Tibial artery (tissue), 4 donors: Measurements from ENCODE around the gene ANKRD66.

Source experiments
- DNase-seq, 2 donors: peaks; one replicate each; pipeline ENCODE4 v3.0.0-alpha.2; 2019
- H3K27ac ChIP-seq, 2 donors: fragments of 200-600 bp; sonication (generic) in 1 of 2; 1 replicate in 1 of 2; 2 replicates in 1 of 2; pipeline ENCODE4 v1.5.1; 2018 to 2019; ENCODE audit warnings: mild to moderate bottlenecking in 1 of 2
- H3K27me3 ChIP-seq, 2 donors: fragments of 200-600 bp; sonication (generic) in 1 of 2; one replicate each; pipeline versions ENCODE4 v1.5.1 to v1.6.0; 2016 to 2019
- H3K36me3 ChIP-seq, 3 donors: fragments of 200-600 bp; sonication (generic) in 2 of 3; one replicate each; pipeline ENCODE4 v1.5.1; 2016 to 2019; ENCODE audit warnings: mild to moderate bottlenecking in 2 of 3
- H3K4me1 ChIP-seq, 4 donors: fragments of 200-600 bp; sonication (generic) in 2 of 4; 1 replicate in 3 of 4; 2 replicates in 1 of 4; pipeline ENCODE4 v1.5.1; 2016 to 2019
- H3K4me3 ChIP-seq, 2 donors: fragments of 200-600 bp; sonication (generic) in 1 of 2; 1 replicate in 1 of 2; 2 replicates in 1 of 2; pipeline ENCODE4 v1.5.1; 2018 to 2019; ENCODE audit warnings: mild to moderate bottlenecking in 2 of 2
- H3K9me3 ChIP-seq, 3 donors: fragments of 200-600 bp; sonication (generic) in 1 of 3; one replicate each; pipeline ENCODE4 v1.5.1; 2016 to 2019
- CTCF ChIP-seq, 2 experiments: fragments of 200-600 bp in 1 of 2; fragments of 450-650 bp in 1 of 2; IDR thresholded peaks; one replicate each; pipeline ENCODE4 v1.5.1; 2017 to 2019; ENCODE audit warnings: antibody characterized with exemption in 2 of 2, mild to moderate bottlenecking in 1 of 2, moderate library complexity in 1 of 2
- intact Hi-C: fragments of 100-400 bp; cut with DNase I; formaldehyde crosslinking; loops from one replicate; pipeline ENCODE4 v1.15.0; 2023; ENCODE audit warnings: low total_unique reads

ANKRD66 gene

GRCh38 chr6:46719099-46719498, 27.6 kb upstream of the ANKRD66 start:
- H3K4me3 ChIP-seq = no peak overlapping the region
- H3K27me3 ChIP-seq = peaks cover 0 to 12% of the 10 kb centered on the region in 2 donors
- H3K36me3 ChIP-seq = no peaks in the 10 kb centered on the region
- no peak overlapping the region for H3K27ac ChIP-seq
- intact Hi-C loops = no loop called here
- H3K9me3 ChIP-seq = no peaks in the 10 kb centered on the region
- H3K4me1 ChIP-seq = no peaks in the 10 kb centered on the region
- TF ChIP-seq CTCF (IDR thresholded peaks at IDR 0.05) = no peak
- no peak for DNase-seq

GRCh38 chr6:46720401-46720800, 26.3 kb upstream of the ANKRD66 start:
- TF ChIP-seq CTCF (IDR thresholded peaks at IDR 0.05) = no peak

GRCh38 chr6:46729787-46730326, 16.9 kb upstream of the ANKRD66 start:
- DNase-seq = no peak
- Histone ChIP-seq H3K4me3 (no peak overlapping the region), H3K4me1 (peaks cover 0 to 6% (median 4%) of the 10 kb centered on the region in 4 donors), H3K27ac (no peak overlapping the region), H3K9me3 (no peaks in the 10 kb centered on the region), H3K36me3 (no peaks in the 10 kb centered on the region), H3K27me3 (peaks cover 0 to 6% of the 10 kb centered on the region in 2 donors)
- no peak for TF ChIP-seq CTCF (IDR thresholded peaks at IDR 0.05)
- intact Hi-C loops = loop anchor here (5.0 kb wide), 1 partner anchor 257 kb away; no protein-coding TSS in a partner anchor

More at GRCh38 chr6:46720401-46720800, 26.3 kb upstream of the ANKRD66 start:
- Histone ChIP-seq H3K27ac (no peak overlapping the region), H3K9me3 (no peaks in the 10 kb centered on the region), H3K4me1 (no peaks in the 10 kb centered on the region), H3K27me3 (peaks cover 0 to 15% of the 10 kb centered on the region in 2 donors), H3K36me3 (no peaks in the 10 kb centered on the region), H3K4me3 (no peak overlapping the region)
- DNase-seq = no peak
- intact Hi-C loops = no loop called here

- peaks cover 0 to 13% of the 10 kb centered on the region in 2 donors for H3K27me3 ChIP-seq
- TF ChIP-seq CTCF (IDR thresholded peaks at IDR 0.05) = no peak
- H3K9me3 ChIP-seq = no peaks in the 10 kb centered on the region
- intact Hi-C loops = loop anchor here (5.0 kb wide), 1 partner anchor 256 kb away; no protein-coding TSS in a partner anchor
- DNase-seq = no peak
- H3K4me3 ChIP-seq = no peak overlapping the region
- peaks cover 0 to 15% (median 11%) of the 10 kb centered on the region in 4 donors for H3K4me1 ChIP-seq
- no peaks in the 10 kb centered on the region for H3K36me3 ChIP-seq
- no peak overlapping the region for H3K27ac ChIP-seq
Observed at GRCh38 chr6:46730921-46731461, 15.7 kb upstream of the ANKRD66 start.

- intact Hi-C loops = loop anchor here (5.0 kb wide), 1 partner anchor 254 kb away; no protein-coding TSS in a partner anchor
- Histone ChIP-seq H3K4me1 (peaks cover 0 to 15% (median 11%) of the 10 kb centered on the region in 4 donors), H3K9me3 (no peaks in the 10 kb centered on the region), H3K27me3 (peaks cover 0 to 23% of the 10 kb centered on the region in 2 donors), H3K4me3 (no peak overlapping the region), H3K36me3 (no peaks in the 10 kb centered on the region), H3K27ac (no peak overlapping the region)
- no peak for DNase-seq
- TF ChIP-seq CTCF (IDR thresholded peaks at IDR 0.05) = no peak
Observed at GRCh38 chr6:46733341-46733801, 13.4 kb upstream of the ANKRD66 start.
